K562 (cell line): ENCODE data around the gene FBXW2. TPM values are rescaled to one million over a fixed set of nuclear protein-coding genes. Genes with fewer than 3 reads are reported as not detected.

Experiments
- ATAC-seq: fragments of 200-7000 bp; cut with Tn5 transposase; 3 replicates; pipeline ENCODE4 v1.9.1; 2020; ENCODE audit warnings: moderate library complexity
- BruUV-seq: library from RNA; stranded (reverse); fragments of 400-500 nt; replicated peaks from 2 replicates; lab custom pipeline; 2021; lab: Mats Ljungman, UMichigan
- CTCF ChIA-PET: fragments of 300-600 bp; formaldehyde crosslinking; extraction: SDS; loops from one replicate; lab custom pipeline; 2021; ENCODE audit warnings: low intra/inter-chr PET ratio; lab: Yijun Ruan, JAX
- POLR2A ChIA-PET: fragments of 300-600, 350-650 bp; sonication (Branson Sonifier 250); formaldehyde crosslinking; extraction: SDS; loops from one replicate; lab custom pipeline; 2021; ENCODE audit warnings: antibody characterized with exemption, inconsistent platforms; lab: Yijun Ruan, JAX
- DNase-seq, 4 experiments: peaks; one replicate each; pipeline versions ENCODE4 v3.0.0 to v3.0.0-alpha.2; 2011 to 2018; ENCODE audit warnings: low spot score in 3 of 4, mixed read lengths in 3 of 4; ENCODE audit errors: extremely low read depth in 1 of 4
- FAIRE-seq: peaks from 2 replicates; lab custom pipeline; 2011; peaks lifted over from hg19 to GRCh38; lab: Jason Lieb, UNC
- H2AFZ ChIP-seq: 2 replicates; pipeline ENCODE4 v1.6.0; 2011; ENCODE audit warnings: low read depth, low read length, control low read depth, inconsistent platforms
- H3K27ac ChIP-seq: fragments of 200-600 bp; 3 replicates; pipeline ENCODE4 v1.8.0; 2011; ENCODE audit warnings: low read depth, mild to moderate bottlenecking, control low read depth, inconsistent platforms, low read length, moderate library complexity, mixed read lengths; ENCODE audit errors: extremely low read depth
- H3K27me3 ChIP-seq, 2 experiments: fragments of 300-600 bp in 1 of 2; 2 replicates in 1 of 2; 3 replicates in 1 of 2; pipeline versions ENCODE4 v1.6.0 to v1.8.0; 2011; ENCODE audit warnings: inconsistent platforms in 2 of 2, low read length in 2 of 2, mild to moderate bottlenecking in 1 of 2, mixed read lengths in 1 of 2, moderate library complexity in 1 of 2; ENCODE audit not compliant: control insufficient read depth in 2 of 2, insufficient read depth in 2 of 2
- H3K36me3 ChIP-seq: fragments of 300-600 bp; 3 replicates; pipeline ENCODE4 v1.8.0; 2011; ENCODE audit warnings: mild to moderate bottlenecking, low read length, inconsistent platforms; ENCODE audit not compliant: control insufficient read depth, insufficient read depth
- H3K4me1 ChIP-seq, 2 experiments: fragments of 200-600 bp in 1 of 2; replicated peaks in 1 of 2; 2 replicates in 1 of 2; 3 replicates in 1 of 2; pipeline versions ENCODE4 v1.5.1 to v1.8.0; 2011; ENCODE audit warnings: inconsistent platforms in 2 of 2, low read length in 2 of 2, mild to moderate bottlenecking in 1 of 2, mixed read lengths in 1 of 2, moderate library complexity in 1 of 2; ENCODE audit not compliant: control insufficient read depth in 2 of 2, insufficient read depth in 2 of 2
- H3K4me2 ChIP-seq: 2 replicates; pipeline ENCODE4 v1.6.1; 2011; ENCODE audit warnings: low read length, control low read depth, inconsistent platforms, mixed read lengths; ENCODE audit not compliant: insufficient read depth
- H3K4me3 ChIP-seq: fragments of 200-600 bp; sonication (generic), shearing (Covaris generic); 2 replicates; pipeline ENCODE4 v1.5.1; 2016; ENCODE audit warnings: control low read depth, inconsistent platforms
- H3K79me2 ChIP-seq: fragments of 200-600 bp; 3 replicates; pipeline ENCODE4 v1.8.0; 2011; ENCODE audit warnings: low read length, inconsistent platforms; ENCODE audit not compliant: control insufficient read depth, insufficient read depth
- H3K9ac ChIP-seq, 2 experiments: 2 replicates each; pipeline versions ENCODE4 v1.6.0 to v1.6.1; 2011; ENCODE audit warnings: low read depth in 2 of 2, low read length in 2 of 2, control low read depth in 1 of 2, inconsistent platforms in 1 of 2, mild to moderate bottlenecking in 1 of 2, mixed read lengths in 1 of 2; ENCODE audit not compliant: insufficient read depth in 1 of 2
- H3K9me1 ChIP-seq: one replicate; pipeline ENCODE4 v1.6.0; 2011; ENCODE audit warnings: inconsistent platforms, mild to moderate bottlenecking, low read length, moderate library complexity; ENCODE audit not compliant: control insufficient read depth, insufficient read depth
- H3K9me3 ChIP-seq: replicated peaks from 2 replicates; pipeline ENCODE4 v1.5.1; 2011; ENCODE audit warnings: low read depth, low read length, inconsistent platforms; ENCODE audit not compliant: control insufficient read depth, insufficient read depth
- H4K20me1 ChIP-seq: replicated peaks from 2 replicates; pipeline ENCODE4 v1.6.1; 2011; ENCODE audit warnings: low read length, inconsistent platforms, mixed read lengths; ENCODE audit not compliant: control insufficient read depth, insufficient read depth
- MTA3 ChIP-seq: fragments of 450-650 bp; formaldehyde crosslinking; IDR thresholded peaks from 2 replicates; pipeline ENCODE4 v1.6.1; 2017; ENCODE audit warnings: mild to moderate bottlenecking, borderline replicate concordance
- SIN3B ChIP-seq: fragments of 450-650 bp; IDR thresholded peaks from 2 replicates; pipeline ENCODE4 v1.6.1; 2017; ENCODE audit warnings: low read depth, mild to moderate bottlenecking, moderate library complexity
- ZFX ChIP-seq: sonication (generic); formaldehyde crosslinking; IDR thresholded peaks from 2 replicates; pipeline ENCODE4 v1.8.0; 2022; ENCODE audit warnings: mild to moderate bottlenecking, missing genetic modification reagents, moderate library complexity
- ZNF609 ChIP-seq: sonication (generic); formaldehyde crosslinking; IDR thresholded peaks from 2 replicates; pipeline ENCODE4 v1.8.1; 2023; ENCODE audit warnings: missing genetic modification reagents, mild to moderate bottlenecking, borderline replicate concordance
- WGBS: fragments of 100-300 bp; shearing (Covaris generic); methylation state at CpG from one replicate; pipeline ENCODE4 v1.1.6; 2016; ENCODE audit warnings: low coverage, mixed read lengths; ENCODE audit not compliant: insufficient coverage; ENCODE audit errors: missing lambda C conversion rate; 5-methylcytosine and 5-hydroxymethylcytosine counted together
- in situ Hi-C: fragments of 300-500 bp; cut with MboI; formaldehyde crosslinking; loops from 4 replicates; pipeline ENCODE4 v1.15.0; 2018; ENCODE audit warnings: inconsistent platforms, mixed read lengths
- intact Hi-C: fragments of 100-400 bp; cut with micrococcal nuclease; formaldehyde crosslinking; loops from 2 replicates; pipeline ENCODE4 v1.14.2; 2022
- polyA plus RNA-seq, 8 experiments: library from polyadenylated mRNA; depleted of rRNA in 4 of 8; stranded (reverse) in 5 of 8; unstranded in 3 of 8; fragments of >200 nt; fragmentation: Nextera tagmentation in 2 of 8; fragmentation: Illumina TruSeq in 1 of 8; extraction: Ambion mirVana in 2 of 8; extraction: Trizol in 1 of 8; gene quantifications; 2 replicates each; pipeline versions ENCODE4 v1.2.1 to v1.2.3, GENCODE V29; 2011 to 2014; ENCODE audit warnings: inconsistent platforms in 1 of 8, missing spikeins in 1 of 8
- total RNA-seq, 7 experiments: library from RNA; depleted of rRNA in 6 of 7; stranded (reverse); fragments of >200 nt in 6 of 7; fragmentation: Illumina TruSeq in 2 of 7; extraction: Trizol in 2 of 7; gene quantifications; 2 replicates each; pipeline versions ENCODE4 v1.2.1 to v1.2.3, GENCODE V29; 2011 to 2021; ENCODE audit warnings: low replicate concordance in 1 of 7
- TF ChIP-seq, protein P1 (sequence below), 2 experiments: fragments of 450-650 bp; IDR thresholded peaks; 2 replicates each; pipeline ENCODE4 v1.6.1; 2018; ENCODE audit warnings: mild to moderate bottlenecking in 2 of 2, low read depth in 1 of 2; ENCODE audit not compliant: partially characterized antibody in 2 of 2

FBXW2 gene
- total and polyA plus RNA-seq, 9 of the 15 experiments (the other 6 are each of a cell fraction or from before 2014, with no cell fraction given), result 2.5 to 57.8 (median 28.1) TPM

GRCh38 chr9:120745278-120745677 lies 47.9 kb downstream of the FBXW2 start:
- Histone ChIP-seq H3K79me2 (no peaks in the 10 kb centered on the region), H3K27ac (no peak overlapping the region), H4K20me1 (no peaks in the 10 kb centered on the region), H3K27me3 (no peaks in the 10 kb centered on the region), H2AFZ (no peak overlapping the region), H3K9ac (no peak overlapping the region), H3K4me3 (no peak overlapping the region), H3K36me3 (no peaks in the 10 kb centered on the region), H3K9me3 (no peaks in the 10 kb centered on the region), H3K4me2 (no peak overlapping the region), H3K4me1 (no peaks in the 10 kb centered on the region; a peak in 1 of 5 replicates), H3K9me1 (no peaks in the 10 kb centered on the region)
- POLR2A ChIA-PET, result no interaction called here
- BruUV-seq, result no TSS peak
- DNase-seq, result no peak
- 67% methylated on average over 6 of the region's 6 CpGs for WGBS
- in situ Hi-C loops (loop anchor here (10.0 kb wide), 1 partner anchor 320 kb away; no protein-coding TSS in a partner anchor), intact Hi-C loops (loop anchor here (10.0 kb wide), 1 partner anchor 580 kb away; no protein-coding TSS in a partner anchor)
- CTCF ChIA-PET, result no interaction called here
- no peak for ATAC-seq
- FAIRE-seq, result no peak
- TF ChIP-seq SIN3B, result no peak
- TF ChIP-seq ZNF609 (CRISPR knock-in tag), result no peak
- no peak for TF ChIP-seq MTA3
- no peak for TF ChIP-seq ZFX (CRISPR knock-in tag)
- TF ChIP-seq, protein P1, sequence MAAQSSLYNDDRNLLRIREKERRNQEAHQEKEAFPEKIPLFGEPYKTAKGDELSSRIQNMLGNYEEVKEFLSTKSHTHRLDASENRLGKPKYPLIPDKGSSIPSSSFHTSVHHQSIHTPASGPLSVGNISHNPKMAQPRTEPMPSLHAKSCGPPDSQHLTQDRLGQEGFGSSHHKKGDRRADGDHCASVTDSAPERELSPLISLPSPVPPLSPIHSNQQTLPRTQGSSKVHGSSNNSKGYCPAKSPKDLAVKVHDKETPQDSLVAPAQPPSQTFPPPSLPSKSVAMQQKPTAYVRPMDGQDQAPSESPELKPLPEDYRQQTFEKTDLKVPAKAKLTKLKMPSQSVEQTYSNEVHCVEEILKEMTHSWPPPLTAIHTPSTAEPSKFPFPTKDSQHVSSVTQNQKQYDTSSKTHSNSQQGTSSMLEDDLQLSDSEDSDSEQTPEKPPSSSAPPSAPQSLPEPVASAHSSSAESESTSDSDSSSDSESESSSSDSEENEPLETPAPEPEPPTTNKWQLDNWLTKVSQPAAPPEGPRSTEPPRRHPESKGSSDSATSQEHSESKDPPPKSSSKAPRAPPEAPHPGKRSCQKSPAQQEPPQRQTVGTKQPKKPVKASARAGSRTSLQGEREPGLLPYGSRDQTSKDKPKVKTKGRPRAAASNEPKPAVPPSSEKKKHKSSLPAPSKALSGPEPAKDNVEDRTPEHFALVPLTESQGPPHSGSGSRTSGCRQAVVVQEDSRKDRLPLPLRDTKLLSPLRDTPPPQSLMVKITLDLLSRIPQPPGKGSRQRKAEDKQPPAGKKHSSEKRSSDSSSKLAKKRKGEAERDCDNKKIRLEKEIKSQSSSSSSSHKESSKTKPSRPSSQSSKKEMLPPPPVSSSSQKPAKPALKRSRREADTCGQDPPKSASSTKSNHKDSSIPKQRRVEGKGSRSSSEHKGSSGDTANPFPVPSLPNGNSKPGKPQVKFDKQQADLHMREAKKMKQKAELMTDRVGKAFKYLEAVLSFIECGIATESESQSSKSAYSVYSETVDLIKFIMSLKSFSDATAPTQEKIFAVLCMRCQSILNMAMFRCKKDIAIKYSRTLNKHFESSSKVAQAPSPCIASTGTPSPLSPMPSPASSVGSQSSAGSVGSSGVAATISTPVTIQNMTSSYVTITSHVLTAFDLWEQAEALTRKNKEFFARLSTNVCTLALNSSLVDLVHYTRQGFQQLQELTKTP (IDR thresholded peaks at IDR 0.05; ENCODE audit: low read depth in 1 of 2, partially characterized antibody in 2 of 2), result peak in 1 of 2 experiments; percentile 79
